Suprapubic skin (tissue), 4 donors: ENCODE measurements around the gene TTC28. TPM values are rescaled to one million over a fixed set of nuclear protein-coding genes. Genes with fewer than 3 reads are reported as not detected.

Experiments used
- DNase-seq, 2 donors: peaks; one replicate each; pipeline ENCODE4 v3.0.0-alpha.2; 2019; ENCODE audit warnings: low spot score in 2 of 2
- H3K27ac ChIP-seq: fragments of 200-600 bp; sonication (generic); one replicate; pipeline ENCODE4 v1.5.1; 2019
- H3K27me3 ChIP-seq: fragments of 200-600 bp; sonication (generic); one replicate; pipeline ENCODE4 v1.5.1; 2019
- H3K36me3 ChIP-seq: fragments of 200-600 bp; sonication (generic); one replicate; pipeline ENCODE4 v1.5.1; 2019
- H3K4me1 ChIP-seq: fragments of 200-600 bp; sonication (generic); one replicate; pipeline ENCODE4 v1.5.1; 2019
- H3K4me3 ChIP-seq: fragments of 200-600 bp; sonication (generic); one replicate; pipeline ENCODE4 v1.5.1; 2019; ENCODE audit warnings: mild to moderate bottlenecking
- H3K9me3 ChIP-seq: fragments of 200-600 bp; sonication (generic); one replicate; pipeline ENCODE4 v1.5.1; 2019
- CTCF ChIP-seq, 2 donors: fragments of 200-600 bp in 1 of 2; fragments of 450-650 bp in 1 of 2; sonication (generic) in 1 of 2; IDR thresholded peaks; one replicate each; pipeline ENCODE4 v1.5.1; 2016 to 2019; ENCODE audit warnings: antibody characterized with exemption in 2 of 2, mild to moderate bottlenecking in 1 of 2, moderate library complexity in 1 of 2
- EP300 ChIP-seq: sonication (generic); formaldehyde crosslinking; IDR thresholded peaks from one replicate; pipeline ENCODE4 v1.6.1; 2017; ENCODE audit warnings: antibody characterized with exemption
- POLR2A ChIP-seq, 2 donors: fragments of 450-650 bp; IDR thresholded peaks; one replicate each; pipeline ENCODE4 v1.6.1; 2017; ENCODE audit warnings: antibody characterized with exemption in 2 of 2, mild to moderate bottlenecking in 2 of 2, moderate library complexity in 2 of 2
- POLR2AphosphoS5 ChIP-seq, 3 donors: sonication (generic); formaldehyde crosslinking; IDR thresholded peaks; one replicate each; pipeline ENCODE4 v1.6.1; 2017; ENCODE audit warnings: antibody characterized with exemption in 3 of 3
- WGBS: methylation state at CpG from one replicate; pipeline ENCODE4 v1.1.5; 2018; 5-methylcytosine and 5-hydroxymethylcytosine counted together
- total RNA-seq, 4 donors: library from RNA; depleted of rRNA; stranded (reverse); fragments of >200 nt; gene quantifications; one replicate each; pipeline ENCODE4 v1.1.0, GENCODE V29; 2016

TTC28 gene
- total RNA-seq, 4 donors from 2014 or later: 8.1 to 23.1 (median 11.7) TPM

- H3K9me3 ChIP-seq: no peaks in the 10 kb centered on the region
- no peaks in the 10 kb centered on the region for H3K27me3 ChIP-seq
- no peak for DNase-seq
- 91% methylated on average over 4 of the region's 4 CpGs for WGBS
- peaks cover 8% of the 10 kb centered on the region for H3K4me1 ChIP-seq
- H3K4me3 ChIP-seq: no peak overlapping the region
- no peak overlapping the region for H3K27ac ChIP-seq
- no peak for TF ChIP-seq EP300
- no peak for TF ChIP-seq CTCF (IDR thresholded peaks at IDR 0.05)
- no peak for TF ChIP-seq POLR2AphosphoS5 (IDR thresholded peaks at IDR 0.05)
- no peak for TF ChIP-seq POLR2A (IDR thresholded peaks at IDR 0.05)
- no peaks in the 10 kb centered on the region for H3K36me3 ChIP-seq
Measured at GRCh38 chr22:27961182-27961581, 718.5 kb downstream of the TTC28 start.

- Histone ChIP-seq H3K36me3 (no peaks in the 10 kb centered on the region), H3K4me1 (peaks cover 8% of the 10 kb centered on the region), H3K9me3 (no peaks in the 10 kb centered on the region), H3K27me3 (no peaks in the 10 kb centered on the region), H3K4me3 (no peak overlapping the region), H3K27ac (no peak overlapping the region)
- 76% methylated on average over 8 of the region's 8 CpGs for WGBS
- no peak for DNase-seq
- TF ChIP-seq POLR2A (IDR thresholded peaks at IDR 0.05): no peak
- no peak for TF ChIP-seq POLR2AphosphoS5 (IDR thresholded peaks at IDR 0.05)
- no peak for TF ChIP-seq EP300
- no peak for TF ChIP-seq CTCF (IDR thresholded peaks at IDR 0.05)
Measured at GRCh38 chr22:27959335-27960090, 720.1 kb downstream of the TTC28 start.

GRCh38 chr22:27952779-27953178 is 726.9 kb downstream of the TTC28 start:
- Histone ChIP-seq H3K4me1 (no peaks in the 10 kb centered on the region), H3K4me3 (no peak overlapping the region), H3K36me3 (no peaks in the 10 kb centered on the region), H3K27ac (no peak overlapping the region), H3K9me3 (no peaks in the 10 kb centered on the region), H3K27me3 (no peaks in the 10 kb centered on the region)
- TF ChIP-seq POLR2A (IDR thresholded peaks at IDR 0.05) (no peak), CTCF (IDR thresholded peaks at IDR 0.05) (no peak), POLR2AphosphoS5 (IDR thresholded peaks at IDR 0.05) (no peak), EP300 (no peak)
- WGBS: 80% methylated on average over 3 of the region's 3 CpGs
- DNase-seq: no peak

- Histone ChIP-seq H3K27me3 (no peaks in the 10 kb centered on the region), H3K9me3 (no peaks in the 10 kb centered on the region), H3K4me1 (no peaks in the 10 kb centered on the region), H3K4me3 (no peak overlapping the region), H3K36me3 (no peaks in the 10 kb centered on the region), H3K27ac (no peak overlapping the region)
- DNase-seq: no peak
- TF ChIP-seq POLR2AphosphoS5 (IDR thresholded peaks at IDR 0.05) (no peak), EP300 (no peak), CTCF (IDR thresholded peaks at IDR 0.05) (no peak), POLR2A (IDR thresholded peaks at IDR 0.05) (no peak)
- 82% methylated on average over 3 of the region's 3 CpGs for WGBS
Measured at GRCh38 chr22:27952091-27952490, 727.5 kb downstream of the TTC28 start.

GRCh38 chr22:27949421-27949820 is 730.2 kb downstream of the TTC28 start:
- H3K36me3 ChIP-seq: no peaks in the 10 kb centered on the region
- H3K9me3 ChIP-seq: no peaks in the 10 kb centered on the region
- H3K27ac ChIP-seq: no peak overlapping the region
- TF ChIP-seq EP300 (no peak), POLR2A (IDR thresholded peaks at IDR 0.05) (no peak)
- WGBS: 87% methylated on average over 3 of the region's 3 CpGs
- no peak overlapping the region for H3K4me3 ChIP-seq
- no peaks in the 10 kb centered on the region for H3K27me3 ChIP-seq
- DNase-seq: no peak
- H3K4me1 ChIP-seq: no peaks in the 10 kb centered on the region

- WGBS: 98% methylated on average over 2 of the region's 2 CpGs
- TF ChIP-seq POLR2A (IDR thresholded peaks at IDR 0.05) (no peak), CTCF (IDR thresholded peaks at IDR 0.05) (no peak), EP300 (no peak), POLR2AphosphoS5 (IDR thresholded peaks at IDR 0.05) (no peak)
- no peak for DNase-seq
Measured at GRCh38 chr22:27948569-27948968, 731.1 kb downstream of the TTC28 start.

More at GRCh38 chr22:27948569-27948968, 731.1 kb downstream of the TTC28 start:
- Histone ChIP-seq H3K4me3 (no peak overlapping the region), H3K4me1 (no peaks in the 10 kb centered on the region), H3K36me3 (no peaks in the 10 kb centered on the region), H3K27ac (no peak overlapping the region), H3K27me3 (no peaks in the 10 kb centered on the region), H3K9me3 (no peaks in the 10 kb centered on the region)
